ACC112 (cell line): Measurements from ENCODE around the gene CRYGC.

Experiments used
- H2AFZ ChIP-seq: fragments of 200-600 bp; sonication (generic); one replicate; pipeline ENCODE4 v1.6.0; 2017; ENCODE audit warnings: antibody characterized with exemption, low read length; ENCODE audit not compliant: unreplicated experiment
- H3K27ac ChIP-seq: fragments of 200-600 bp; sonication (generic); 2 replicates; pipeline ENCODE4 v1.5.1; 2014; ENCODE audit warnings: low read depth, mild to moderate bottlenecking, antibody characterized with exemption, low read length, moderate library complexity
- H3K27me3 ChIP-seq: fragments of 200-600 bp; sonication (generic); 2 replicates; pipeline ENCODE4 v1.6.1; 2014; ENCODE audit warnings: mild to moderate bottlenecking, antibody characterized with exemption, low read length, moderate library complexity, mixed read lengths; ENCODE audit not compliant: insufficient read depth
- H3K36me3 ChIP-seq: fragments of 200-600 bp; sonication (generic); 2 replicates; pipeline ENCODE4 v1.6.1; 2016; ENCODE audit warnings: mild to moderate bottlenecking, antibody characterized with exemption, low read length, moderate library complexity, mixed read lengths; ENCODE audit not compliant: insufficient read depth
- H3K4me1 ChIP-seq: fragments of 200-600 bp; sonication (generic); one replicate; pipeline ENCODE4 v1.6.1; 2016; ENCODE audit warnings: low read length, mixed read lengths; ENCODE audit not compliant: insufficient read depth, unreplicated experiment, control insufficient read depth
- H3K4me3 ChIP-seq: fragments of 200-600 bp; sonication (generic); 2 replicates; pipeline ENCODE4 v1.5.1; 2014; ENCODE audit warnings: mild to moderate bottlenecking, low read depth, low read length
- H3K79me2 ChIP-seq: fragments of 200-600 bp; sonication (generic); one replicate; pipeline ENCODE4 v1.6.0; 2016; ENCODE audit warnings: low read length; ENCODE audit not compliant: control insufficient read depth, unreplicated experiment, insufficient read depth

The CRYGC gene, protein sequence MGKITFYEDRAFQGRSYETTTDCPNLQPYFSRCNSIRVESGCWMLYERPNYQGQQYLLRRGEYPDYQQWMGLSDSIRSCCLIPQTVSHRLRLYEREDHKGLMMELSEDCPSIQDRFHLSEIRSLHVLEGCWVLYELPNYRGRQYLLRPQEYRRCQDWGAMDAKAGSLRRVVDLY

GRCh38 chr2:208129744-208130711 lies at the start of gene CRYGC:
TSS of gene CRYGC (minus strand) at chr2:208129828. CDS start at chr2:208129792, 36 bp downstream.
- no peak within 1 kb of the TSS for H2AFZ ChIP-seq
- H3K27ac ChIP-seq = no peak within 1 kb of the TSS
- H3K79me2 ChIP-seq = no peaks in the 10 kb centered on the region
- peaks cover 4% of the 10 kb centered on the region; the same call in 1 of the 2 replicates for H3K27me3 ChIP-seq
- no peaks in the 10 kb centered on the region for H3K36me3 ChIP-seq
- H3K4me3 ChIP-seq = no peak within 1 kb of the TSS
- no peaks in the 10 kb centered on the region for H3K4me1 ChIP-seq

GRCh38 chr2:208179028-208179609 lies 49.5 kb upstream of the CRYGC start:
- Histone ChIP-seq H3K27ac (no peak overlapping the region), H3K4me3 (no peak overlapping the region), H3K27me3 (peaks cover 10% of the 10 kb centered on the region), H2AFZ (no peak overlapping the region), H3K79me2 (no peaks in the 10 kb centered on the region), H3K36me3 (no peaks in the 10 kb centered on the region), H3K4me1 (no peaks in the 10 kb centered on the region)

- no peak overlapping the region for H3K4me3 ChIP-seq
- H3K4me1 ChIP-seq = no peaks in the 10 kb centered on the region
- H3K36me3 ChIP-seq = no peaks in the 10 kb centered on the region
- no peaks in the 10 kb centered on the region for H3K79me2 ChIP-seq
- peak overlapping the region; percentile 16 for H2AFZ ChIP-seq
- H3K27ac ChIP-seq = no peak overlapping the region
- H3K27me3 ChIP-seq = no peaks in the 10 kb centered on the region
These were observed 46.2 kb upstream of the CRYGC start for GRCh38 chr2:208175840-208176153.

DNA sequence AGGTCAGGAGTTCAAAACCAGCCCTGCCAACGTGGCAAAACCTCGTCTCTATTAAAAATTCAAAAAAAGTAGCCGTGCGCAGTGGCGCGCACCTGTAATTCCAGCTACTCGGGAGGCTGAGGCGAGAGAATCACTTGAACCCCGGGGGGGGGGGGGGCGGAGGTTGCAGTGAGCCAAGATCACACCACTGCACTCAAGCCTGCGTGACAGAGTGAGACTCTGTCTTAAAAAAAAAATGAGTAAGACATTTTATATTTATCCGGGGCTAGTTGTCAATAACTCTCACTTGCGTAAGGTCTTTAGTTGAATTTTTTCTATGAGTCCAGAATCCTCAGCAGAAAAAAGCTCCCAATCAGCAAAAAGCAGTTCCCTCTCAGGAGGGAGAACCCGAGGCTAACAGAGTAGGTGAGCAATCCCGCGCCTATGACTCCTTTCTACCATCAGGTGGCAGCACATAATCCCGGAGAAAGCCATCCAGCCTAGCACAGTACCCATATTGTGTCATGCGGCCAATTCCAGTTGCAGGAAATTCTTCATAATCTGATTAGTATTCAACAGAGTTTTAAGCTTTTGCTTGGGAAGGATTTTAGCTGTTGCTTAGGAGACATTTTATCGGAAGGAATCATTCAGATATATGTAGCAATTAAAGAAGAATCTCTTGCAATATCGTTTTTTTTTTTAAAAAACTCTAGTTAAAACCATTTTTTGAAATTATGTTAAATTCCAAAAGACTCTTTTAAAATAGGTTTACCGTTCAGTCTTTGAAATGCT lies 45.6 kb upstream of the CRYGC start:
- H2AFZ ChIP-seq = no peak overlapping the region
- H3K36me3 ChIP-seq = no peaks in the 10 kb centered on the region
- H3K27me3 ChIP-seq = no peaks in the 10 kb centered on the region
- H3K27ac ChIP-seq = no peak overlapping the region
- H3K4me1 ChIP-seq = no peaks in the 10 kb centered on the region
- H3K79me2 ChIP-seq = no peaks in the 10 kb centered on the region
- H3K4me3 ChIP-seq = no peak overlapping the region

DNA sequence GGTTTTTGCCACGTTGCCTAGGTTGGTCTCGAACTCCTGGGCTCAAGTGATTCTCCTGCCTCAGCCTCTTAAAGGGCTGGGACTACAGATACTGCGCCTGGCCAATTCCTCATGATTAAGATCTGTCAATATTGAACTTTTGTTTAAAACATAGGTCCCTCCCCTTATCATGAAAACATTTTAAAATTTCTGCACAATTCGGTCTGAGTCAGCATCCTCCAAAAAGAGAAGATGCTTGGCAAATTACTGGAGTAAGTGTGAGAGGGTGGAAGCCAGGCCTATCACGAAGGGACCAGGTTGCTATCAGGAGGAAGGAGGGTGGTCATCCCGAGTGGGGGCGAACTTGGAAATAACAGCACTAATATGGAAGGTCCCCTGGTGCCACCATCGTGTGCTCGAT lies 44.5 kb upstream of the CRYGC start:
- Histone ChIP-seq H2AFZ (no peak overlapping the region), H3K4me3 (no peak overlapping the region), H3K27me3 (no peaks in the 10 kb centered on the region), H3K27ac (no peak overlapping the region), H3K36me3 (no peaks in the 10 kb centered on the region), H3K4me1 (no peaks in the 10 kb centered on the region), H3K79me2 (no peaks in the 10 kb centered on the region)

DNA sequence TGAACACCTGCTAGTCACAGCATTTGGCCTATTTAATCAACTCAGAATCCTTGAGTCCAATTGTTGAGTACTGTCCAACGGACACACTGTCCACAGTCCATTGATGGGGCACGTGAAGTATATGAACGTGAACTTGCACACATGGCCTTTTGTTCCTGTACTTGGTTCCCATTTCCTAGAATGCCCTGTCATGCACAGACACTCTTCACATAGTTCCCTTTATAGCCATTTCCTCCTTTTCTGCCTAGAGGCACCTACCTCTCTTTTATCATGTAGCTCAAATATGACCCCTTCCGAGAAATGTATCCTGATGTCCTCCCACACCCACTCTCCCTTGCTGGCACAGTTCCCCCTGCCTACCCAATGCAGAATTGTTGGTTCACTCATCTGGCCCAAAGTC lies 42.5 kb upstream of the CRYGC start:
- Histone ChIP-seq H3K4me3 (no peak overlapping the region), H2AFZ (no peak overlapping the region), H3K36me3 (no peaks in the 10 kb centered on the region), H3K79me2 (no peaks in the 10 kb centered on the region), H3K27ac (no peak overlapping the region), H3K4me1 (no peaks in the 10 kb centered on the region), H3K27me3 (no peaks in the 10 kb centered on the region)

DNA sequence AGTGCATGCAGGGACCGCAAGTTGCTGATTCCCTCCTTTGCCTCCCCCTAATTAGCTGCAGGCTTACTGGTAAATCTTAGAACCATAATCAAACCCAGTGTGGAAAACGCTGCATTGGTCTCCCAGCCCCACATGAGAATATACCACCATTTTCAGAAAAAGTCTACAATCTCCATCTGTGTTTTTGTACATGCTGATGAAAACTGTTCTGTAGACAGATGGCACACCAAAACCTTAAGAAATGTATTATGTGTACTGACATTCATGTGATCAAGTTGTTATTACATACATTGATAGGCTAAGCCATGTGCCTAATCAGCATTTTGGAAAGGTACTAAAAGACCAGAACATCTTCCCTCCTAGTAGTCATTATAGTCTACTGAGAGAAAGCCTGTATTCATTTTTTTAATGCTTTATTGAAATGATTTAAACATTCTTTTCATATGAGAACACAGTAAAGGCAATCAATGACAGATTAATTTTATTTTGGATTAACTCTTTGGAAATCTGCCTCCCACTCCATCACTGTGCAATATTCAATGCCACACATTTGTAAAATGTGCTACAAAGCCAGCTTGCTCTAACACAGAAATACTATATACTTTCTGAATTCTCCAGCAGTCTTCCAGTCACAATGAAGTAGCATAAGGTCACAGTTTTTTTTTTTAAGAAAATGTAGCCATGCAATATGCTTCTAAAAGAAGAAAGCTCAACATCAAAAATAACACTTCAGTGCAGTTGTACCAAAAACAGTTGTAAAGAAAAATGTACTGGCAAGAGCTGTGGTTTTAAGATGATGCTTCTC lies 35.5 kb upstream of the CRYGC start:
- H3K79me2 ChIP-seq = no peaks in the 10 kb centered on the region
- no peak overlapping the region for H2AFZ ChIP-seq
- H3K4me3 ChIP-seq = no peak overlapping the region
- no peaks in the 10 kb centered on the region for H3K4me1 ChIP-seq
- H3K27ac ChIP-seq = no peak overlapping the region
- H3K36me3 ChIP-seq = no peaks in the 10 kb centered on the region
- peaks cover 5% of the 10 kb centered on the region; the same call in 1 of the 2 replicates for H3K27me3 ChIP-seq

DNA sequence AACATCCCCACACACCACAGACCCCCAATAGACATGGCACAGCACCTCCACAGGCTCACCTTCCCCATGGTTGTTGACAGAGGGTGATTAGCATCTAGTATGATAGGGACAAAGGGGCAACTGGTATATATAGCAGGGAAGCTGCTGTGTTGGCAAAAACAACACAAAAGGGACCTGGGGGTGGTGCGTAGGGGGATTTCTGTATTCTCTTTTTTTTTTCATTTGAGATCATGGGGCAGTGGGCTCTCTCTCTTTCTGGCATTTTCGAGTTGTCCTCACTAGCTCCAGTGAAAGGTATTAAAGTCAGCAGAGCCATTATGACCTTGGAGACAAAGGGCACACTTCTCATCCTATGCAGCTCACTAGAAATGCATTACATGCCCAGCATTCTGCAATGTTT lies 33.9 kb upstream of the CRYGC start, which contains the start of gene CRYGA:
TSS of gene CRYGA (minus strand) at position 101 of the 400 bp plus-strand sequence. CDS start at position 68, 33 bp downstream.
- Histone ChIP-seq H2AFZ (no peak within 1 kb of the TSS), H3K27me3 (peaks cover 5% of the 10 kb centered on the region; the same call in 1 of the 2 replicates)

DNA sequence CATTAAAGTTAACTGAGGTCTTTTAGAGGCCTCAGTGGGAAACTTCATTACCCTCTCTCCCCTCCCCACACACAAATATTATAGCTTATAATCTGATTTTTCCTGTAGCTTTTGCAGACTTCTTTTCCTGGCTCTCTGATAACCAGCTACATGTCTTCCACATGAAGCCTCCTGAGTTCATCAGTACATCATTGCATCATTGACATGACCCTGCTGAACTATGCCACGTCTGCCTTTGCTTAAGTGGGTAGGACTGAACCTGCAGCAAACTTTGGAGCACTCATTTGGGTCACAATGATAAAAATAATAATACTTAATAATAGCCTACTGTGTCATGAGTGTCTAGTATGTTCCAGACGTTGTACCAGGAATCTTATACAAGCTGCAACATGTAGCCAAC lies 26.8 kb upstream of the CRYGC start:
- H3K4me1 ChIP-seq = no peaks in the 10 kb centered on the region
- H2AFZ ChIP-seq = no peak overlapping the region
- H3K27me3 ChIP-seq = peaks cover 3% of the 10 kb centered on the region
- no peak overlapping the region for H3K4me3 ChIP-seq
- no peaks in the 10 kb centered on the region for H3K79me2 ChIP-seq
- no peaks in the 10 kb centered on the region for H3K36me3 ChIP-seq
- H3K27ac ChIP-seq = no peak overlapping the region

More for the DNA sequence above, 33.9 kb upstream of the CRYGC start, which contains the start of gene CRYGA:
- Histone ChIP-seq H3K36me3 (no peaks in the 10 kb centered on the region), H3K79me2 (no peaks in the 10 kb centered on the region), H3K4me3 (no peak within 1 kb of the TSS), H3K27ac (no peak within 1 kb of the TSS), H3K4me1 (no peaks in the 10 kb centered on the region)

- Histone ChIP-seq H3K27ac (no peak overlapping the region), H3K4me1 (no peaks in the 10 kb centered on the region), H3K27me3 (peaks cover 23% of the 10 kb centered on the region), H2AFZ (no peak overlapping the region), H3K79me2 (no peaks in the 10 kb centered on the region), H3K4me3 (no peak overlapping the region), H3K36me3 (no peaks in the 10 kb centered on the region)
These were observed 23.5 kb upstream of the CRYGC start for GRCh38 chr2:208153156-208153555.
